DND-41 (cell line): ENCODE measurements around the gene BRF1.

ENCODE experiments used
- CTCF ChIP-seq: IDR thresholded peaks from 2 replicates; pipeline ENCODE4 v1.5.1; 2012; ENCODE audit warnings: borderline replicate concordance, low read length, moderate library complexity, mild to moderate bottlenecking; ENCODE audit not compliant: poor library complexity, severe bottlenecking; ENCODE audit errors: extremely low read depth
- EZH2 ChIP-seq: IDR thresholded peaks from 3 replicates; pipeline ENCODE4 v1.6.1; 2012; ENCODE audit warnings: borderline replicate concordance, low read depth, mild to moderate bottlenecking, moderate library complexity, low read length, inconsistent platforms; ENCODE audit not compliant: severe bottlenecking

- peak; percentile 12 for TF ChIP-seq CTCF
- no peak for TF ChIP-seq EZH2
Measured at GRCh38 chr14:105267820-105268548, 32.8 kb downstream of the BRF1 start.
